GM18498 (cell line): ENCODE results near the gene KCNK4.

ENCODE experiments used
- ATAC-seq: cut with Tn5 transposase; IDR thresholded peaks from one replicate; pipeline ENCODE4 v1.9.1; 2021; ENCODE audit warnings: mild to moderate bottlenecking, moderate library complexity; ENCODE audit not compliant: unreplicated experiment

The KCNK4 gene

GRCh38 chr11:64342869-64343745, 52.0 kb downstream of the KCNK4 start:
- no peak for ATAC-seq

GRCh38 chr11:64343767-64344559, 52.9 kb downstream of the KCNK4 start:
- ATAC-seq = no peak

GRCh38 chr11:64344787-64345186, 53.7 kb downstream of the KCNK4 start:
- ATAC-seq = no peak

- ATAC-seq = no peak
Measured at GRCh38 chr11:64347193-64347867, 56.2 kb downstream of the KCNK4 start.

- no peak for ATAC-seq
Measured at GRCh38 chr11:64348383-64349024, 57.4 kb downstream of the KCNK4 start.

- ATAC-seq = no peak
Measured at GRCh38 chr11:64349025-64349387, 57.9 kb downstream of the KCNK4 start.

GRCh38 chr11:64349404-64349803, 58.3 kb downstream of the KCNK4 start:
- no peak for ATAC-seq
